Upper lobe of left lung (tissue), 6 donors: ENCODE results near the gene PTGES3L. TPM values are rescaled to one million over a fixed set of nuclear protein-coding genes. Genes with fewer than 3 reads are reported as not detected.

Experiments
- ATAC-seq, 2 donors: fragments of 200-7000 bp; cut with Tn5 transposase; one replicate each; pipeline ENCODE4 v1.9.1; 2022; ENCODE audit warnings: mild to moderate bottlenecking in 2 of 2, moderate library complexity in 2 of 2; ENCODE audit not compliant: low FRiP score in 2 of 2
- DNase-seq, 2 donors: peaks; one replicate each; pipeline ENCODE4 v3.0.0-alpha.2; 2019 to 2020
- H3K27ac ChIP-seq, 4 donors: fragments of 200-600 bp; sonication (generic); one replicate each; pipeline ENCODE4 v1.5.1; 2016 to 2019
- H3K27me3 ChIP-seq, 4 donors: fragments of 200-600 bp; sonication (generic); one replicate each; pipeline ENCODE4 v1.5.1; 2017 to 2019
- H3K36me3 ChIP-seq, 4 donors: fragments of 200-600 bp; sonication (generic); one replicate each; pipeline ENCODE4 v1.5.1; 2016 to 2019
- H3K4me1 ChIP-seq, 4 donors: fragments of 200-600 bp; sonication (generic); one replicate each; pipeline ENCODE4 v1.5.1; 2018 to 2019
- H3K4me3 ChIP-seq, 4 donors: fragments of 200-600 bp; sonication (generic); one replicate each; pipeline ENCODE4 v1.5.1; 2017 to 2019; ENCODE audit warnings: mild to moderate bottlenecking in 2 of 4, moderate library complexity in 1 of 4
- H3K9me3 ChIP-seq, 4 donors: fragments of 200-600 bp; sonication (generic); one replicate each; pipeline ENCODE4 v1.5.1; 2018 to 2019
- EP300 ChIP-seq, 4 donors: sonication (generic); formaldehyde crosslinking; IDR thresholded peaks; one replicate each; pipeline ENCODE4 v1.5.1; 2017; ENCODE audit warnings: antibody characterized with exemption in 4 of 4, control low read depth in 2 of 4
- POLR2A ChIP-seq, 4 donors: fragments of 450-650 bp; IDR thresholded peaks; one replicate each; pipeline ENCODE4 v1.5.1; 2016 to 2017; ENCODE audit warnings: antibody characterized with exemption in 4 of 4, mild to moderate bottlenecking in 2 of 4
- POLR2AphosphoS5 ChIP-seq, 2 donors: sonication (generic); formaldehyde crosslinking; IDR thresholded peaks; one replicate each; pipeline ENCODE4 v1.5.1; 2017; ENCODE audit warnings: antibody characterized with exemption in 2 of 2
- WGBS, 2 donors: methylation state at CpG; one replicate each; pipeline ENCODE4 v1.1.5; 2017 to 2018; 5-methylcytosine and 5-hydroxymethylcytosine counted together
- total RNA-seq, 6 donors: library from RNA; depleted of rRNA in 4 of 6; stranded (reverse); fragments of >200 nt in 4 of 6; gene quantifications; one replicate each; pipeline versions ENCODE4 v1.1.0 to v1.2.1, GENCODE V29; 2016 to 2021
- TF ChIP-seq, protein P1 (sequence below), 6 experiments: fragments of 450-650 bp in 4 of 6; fragments of 200-600 bp in 2 of 6; sonication (generic) in 2 of 6; IDR thresholded peaks; one replicate each; pipeline ENCODE4 v1.5.1; 2016 to 2019; ENCODE audit warnings: antibody characterized with exemption in 6 of 6
- donor health status: DM: no; HTN: no; CAD: no; lungs with moderate emphysema.
- donor health status: DM: no; HTN: yes; CAD: no; lungs with severe emphysema.

Gene PTGES3L
- total RNA-seq, 6 donors from 2014 or later, result 0.11 to 7.3 (median 0.76) TPM; not detected in 1

- Histone ChIP-seq H3K27me3 (no peaks in the 10 kb centered on the region), H3K4me1 (peaks cover 45 to 72% (median 55%) of the 10 kb centered on the region in 4 donors), H3K36me3 (peaks cover 0 to 28% (median 12%) of the 10 kb centered on the region in 4 donors), H3K9me3 (no peaks in the 10 kb centered on the region), H3K4me3 (peak overlapping the region; percentile 89 to 100 (median 99)), H3K27ac (peak overlapping the region; percentile 77 to 97 (median 88))
- ATAC-seq (peak; percentile 56 to 58), DNase-seq (peak; percentile 81 to 90)
- 31 to 51% methylated on average over 14 to 28 of the region's 40 CpGs for WGBS, 2 donors
- TF ChIP-seq, protein P1, sequence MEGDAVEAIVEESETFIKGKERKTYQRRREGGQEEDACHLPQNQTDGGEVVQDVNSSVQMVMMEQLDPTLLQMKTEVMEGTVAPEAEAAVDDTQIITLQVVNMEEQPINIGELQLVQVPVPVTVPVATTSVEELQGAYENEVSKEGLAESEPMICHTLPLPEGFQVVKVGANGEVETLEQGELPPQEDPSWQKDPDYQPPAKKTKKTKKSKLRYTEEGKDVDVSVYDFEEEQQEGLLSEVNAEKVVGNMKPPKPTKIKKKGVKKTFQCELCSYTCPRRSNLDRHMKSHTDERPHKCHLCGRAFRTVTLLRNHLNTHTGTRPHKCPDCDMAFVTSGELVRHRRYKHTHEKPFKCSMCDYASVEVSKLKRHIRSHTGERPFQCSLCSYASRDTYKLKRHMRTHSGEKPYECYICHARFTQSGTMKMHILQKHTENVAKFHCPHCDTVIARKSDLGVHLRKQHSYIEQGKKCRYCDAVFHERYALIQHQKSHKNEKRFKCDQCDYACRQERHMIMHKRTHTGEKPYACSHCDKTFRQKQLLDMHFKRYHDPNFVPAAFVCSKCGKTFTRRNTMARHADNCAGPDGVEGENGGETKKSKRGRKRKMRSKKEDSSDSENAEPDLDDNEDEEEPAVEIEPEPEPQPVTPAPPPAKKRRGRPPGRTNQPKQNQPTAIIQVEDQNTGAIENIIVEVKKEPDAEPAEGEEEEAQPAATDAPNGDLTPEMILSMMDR (IDR thresholded peaks at IDR 0.05), result no peak
- TF ChIP-seq EP300 (IDR thresholded peaks at IDR 0.05) (no peak), POLR2A (IDR thresholded peaks at IDR 0.05) (peak in 1 of 4 donors; percentile 30), POLR2AphosphoS5 (IDR thresholded peaks at IDR 0.05) (peak; percentile 37 to 58)
Measured at GRCh38 chr17:43020789-43021740, 41.2 kb upstream of the PTGES3L start.

- Histone ChIP-seq H3K27ac (peak overlapping the region; percentile 66 to 97 (median 84)), H3K4me3 (peak overlapping the region in 3 of 4 donors; percentile 89 to 100 (median 100)), H3K36me3 (peaks cover 0 to 38% (median 18%) of the 10 kb centered on the region in 4 donors), H3K4me1 (peaks cover 54 to 78% (median 65%) of the 10 kb centered on the region in 4 donors), H3K9me3 (no peaks in the 10 kb centered on the region), H3K27me3 (no peaks in the 10 kb centered on the region)
- DNase-seq (no peak), ATAC-seq (no peak)
- 42 to 56% methylated on average over 5 to 6 of the region's 6 CpGs for WGBS, 2 donors
- TF ChIP-seq EP300 (IDR thresholded peaks at IDR 0.05), result peak in 2 of 4 donors; percentile 37 to 71
- TF ChIP-seq POLR2A (IDR thresholded peaks at IDR 0.05), result no peak
- peak; percentile 66 to 75 for TF ChIP-seq POLR2AphosphoS5 (IDR thresholded peaks at IDR 0.05)
- TF ChIP-seq, protein P1 (IDR thresholded peaks at IDR 0.05), result no peak
Measured at GRCh38 chr17:43020030-43020621, 40.2 kb upstream of the PTGES3L start.

GRCh38 chr17:43019418-43019817, 39.5 kb upstream of the PTGES3L start:
- Histone ChIP-seq H3K27me3 (no peaks in the 10 kb centered on the region), H3K4me3 (peak overlapping the region in 2 of 4 donors; percentile 20 to 89), H3K4me1 (peaks cover 60 to 78% (median 69%) of the 10 kb centered on the region in 4 donors), H3K27ac (peak overlapping the region; percentile 66 to 97 (median 76)), H3K9me3 (no peaks in the 10 kb centered on the region), H3K36me3 (peaks cover 0 to 45% (median 23%) of the 10 kb centered on the region in 4 donors)
- TF ChIP-seq, protein P1 (IDR thresholded peaks at IDR 0.05), result no peak
- no peak for TF ChIP-seq POLR2AphosphoS5 (IDR thresholded peaks at IDR 0.05)
- no peak for TF ChIP-seq EP300 (IDR thresholded peaks at IDR 0.05)
- TF ChIP-seq POLR2A (IDR thresholded peaks at IDR 0.05), result no peak
- DNase-seq (no peak), ATAC-seq (no peak)
- WGBS, 2 donors, result 22 to 25% methylated on average over 7 of the region's 7 CpGs

- ATAC-seq, result no peak
- 18 to 22% methylated on average over 4 of the region's 4 CpGs for WGBS, 2 donors
- TF ChIP-seq POLR2A (IDR thresholded peaks at IDR 0.05) (no peak), EP300 (IDR thresholded peaks at IDR 0.05) (no peak), POLR2AphosphoS5 (IDR thresholded peaks at IDR 0.05) (no peak)
- TF ChIP-seq, protein P1 (IDR thresholded peaks at IDR 0.05), result no peak
- peak overlapping the region in 3 of 4 donors; percentile 75 to 97 (median 77) for H3K27ac ChIP-seq
- peaks cover 0 to 50% (median 25%) of the 10 kb centered on the region in 4 donors for H3K36me3 ChIP-seq
- H3K4me1 ChIP-seq, result peaks cover 63 to 78% (median 71%) of the 10 kb centered on the region in 4 donors
- peak overlapping the region in 1 of 4 donors; percentile 89 for H3K4me3 ChIP-seq
- no peak for DNase-seq
- H3K9me3 ChIP-seq, result no peaks in the 10 kb centered on the region
- no peaks in the 10 kb centered on the region for H3K27me3 ChIP-seq
Measured at GRCh38 chr17:43018932-43019331, 39.1 kb upstream of the PTGES3L start.
